SH-SY5Y (cell line): Measurements from ENCODE around the gene MICAL3.

Experiments used
- GATA2 ChIP-seq: IDR thresholded peaks from 2 replicates; pipeline ENCODE4 v1.6.1; 2011; ENCODE audit warnings: mild to moderate bottlenecking, low read depth, low read length
- GATA3 ChIP-seq: IDR thresholded peaks from 2 replicates; pipeline ENCODE4 v1.6.1; 2011; ENCODE audit warnings: low read depth, mild to moderate bottlenecking, low read length, moderate library complexity

MICAL3 gene, protein sequence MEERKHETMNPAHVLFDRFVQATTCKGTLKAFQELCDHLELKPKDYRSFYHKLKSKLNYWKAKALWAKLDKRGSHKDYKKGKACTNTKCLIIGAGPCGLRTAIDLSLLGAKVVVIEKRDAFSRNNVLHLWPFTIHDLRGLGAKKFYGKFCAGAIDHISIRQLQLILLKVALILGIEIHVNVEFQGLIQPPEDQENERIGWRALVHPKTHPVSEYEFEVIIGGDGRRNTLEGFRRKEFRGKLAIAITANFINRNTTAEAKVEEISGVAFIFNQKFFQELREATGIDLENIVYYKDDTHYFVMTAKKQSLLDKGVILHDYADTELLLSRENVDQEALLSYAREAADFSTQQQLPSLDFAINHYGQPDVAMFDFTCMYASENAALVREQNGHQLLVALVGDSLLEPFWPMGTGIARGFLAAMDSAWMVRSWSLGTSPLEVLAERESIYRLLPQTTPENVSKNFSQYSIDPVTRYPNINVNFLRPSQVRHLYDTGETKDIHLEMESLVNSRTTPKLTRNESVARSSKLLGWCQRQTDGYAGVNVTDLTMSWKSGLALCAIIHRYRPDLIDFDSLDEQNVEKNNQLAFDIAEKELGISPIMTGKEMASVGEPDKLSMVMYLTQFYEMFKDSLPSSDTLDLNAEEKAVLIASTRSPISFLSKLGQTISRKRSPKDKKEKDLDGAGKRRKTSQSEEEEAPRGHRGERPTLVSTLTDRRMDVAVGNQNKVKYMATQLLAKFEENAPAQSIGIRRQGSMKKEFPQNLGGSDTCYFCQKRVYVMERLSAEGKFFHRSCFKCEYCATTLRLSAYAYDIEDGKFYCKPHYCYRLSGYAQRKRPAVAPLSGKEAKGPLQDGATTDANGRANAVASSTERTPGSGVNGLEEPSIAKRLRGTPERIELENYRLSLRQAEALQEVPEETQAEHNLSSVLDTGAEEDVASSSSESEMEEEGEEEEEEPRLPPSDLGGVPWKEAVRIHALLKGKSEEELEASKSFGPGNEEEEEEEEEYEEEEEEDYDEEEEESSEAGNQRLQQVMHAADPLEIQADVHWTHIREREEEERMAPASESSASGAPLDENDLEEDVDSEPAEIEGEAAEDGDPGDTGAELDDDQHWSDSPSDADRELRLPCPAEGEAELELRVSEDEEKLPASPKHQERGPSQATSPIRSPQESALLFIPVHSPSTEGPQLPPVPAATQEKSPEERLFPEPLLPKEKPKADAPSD (N-terminal part only)

DNA sequence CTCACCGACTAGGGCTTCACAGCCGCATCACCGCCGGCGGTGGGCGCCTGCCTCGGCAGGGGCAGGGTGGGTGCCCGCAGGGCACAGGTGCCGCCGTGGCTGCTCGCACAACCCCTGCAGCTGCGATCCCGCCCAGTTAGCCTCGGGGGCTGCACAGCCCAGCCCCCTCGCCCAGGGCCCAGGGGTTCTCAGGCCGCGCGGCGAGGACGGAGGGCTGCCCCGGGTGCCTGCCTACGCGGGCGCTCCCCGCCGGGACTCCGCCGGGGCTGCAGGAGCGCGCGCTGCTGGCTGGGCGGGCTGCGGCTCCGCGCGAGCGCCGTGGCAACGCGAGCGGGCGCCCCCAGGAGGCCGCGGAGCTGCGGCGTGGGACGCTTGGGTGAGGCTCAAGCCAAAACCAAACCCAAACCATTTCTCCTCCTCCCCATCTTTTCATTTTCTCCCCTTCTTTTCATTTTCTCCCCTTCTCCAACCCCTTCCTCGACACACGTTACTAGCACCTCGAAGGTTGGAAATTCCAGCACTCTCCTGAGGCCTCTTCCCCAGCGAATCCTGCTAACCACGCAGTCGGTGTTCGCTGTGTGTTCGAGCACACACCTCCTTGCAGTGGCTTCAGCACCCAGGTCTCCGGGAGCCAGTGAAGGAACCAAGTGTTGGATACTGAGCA lies at the start of gene MICAL3:
TSS of gene MICAL3 (minus strand) at position 286 of the 664 bp plus-strand sequence. CDS start 117,749 bp downstream, outside the sequence.
- TF ChIP-seq GATA3 = no peak
- TF ChIP-seq GATA2 = no peak

DNA sequence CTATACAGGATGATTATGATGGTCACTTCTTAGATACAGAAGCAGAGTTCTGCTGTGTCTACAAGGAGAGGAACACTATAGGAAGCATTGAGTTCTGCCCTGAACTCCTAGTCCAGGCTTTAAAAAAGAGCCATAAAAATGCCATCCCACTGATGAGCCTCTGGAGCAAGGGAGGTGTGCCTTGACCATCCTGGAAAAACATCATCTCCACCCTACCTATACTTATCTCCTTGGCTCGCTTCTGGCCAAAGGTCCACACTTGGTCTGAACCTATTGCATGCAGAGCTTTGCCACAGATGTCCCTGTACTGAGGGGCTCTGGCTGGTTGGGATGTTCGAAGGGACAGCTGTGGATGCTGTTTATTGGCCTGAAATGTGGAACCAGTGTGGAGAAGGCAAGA lies 49.1 kb upstream of the MICAL3 start:
- TF ChIP-seq GATA2 (no peak), GATA3 (no peak)

DNA sequence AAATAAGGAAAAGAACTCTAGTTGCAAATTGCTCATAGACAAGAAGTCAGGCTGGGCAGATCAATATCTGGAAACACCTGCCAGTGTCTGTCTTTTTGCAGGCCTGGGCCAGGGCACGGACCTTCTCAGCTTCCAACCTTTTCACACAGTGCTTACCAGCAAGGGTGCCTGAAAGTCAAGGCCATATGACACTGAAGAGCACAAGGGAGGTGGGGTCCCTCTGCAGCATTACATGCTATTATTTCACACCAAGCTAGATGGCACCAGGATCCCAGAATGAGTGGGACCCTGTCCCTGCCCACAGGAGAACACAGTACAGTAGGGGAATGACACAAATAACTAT lies 47.6 kb upstream of the MICAL3 start:
- TF ChIP-seq GATA3 (no peak), GATA2 (no peak)

DNA sequence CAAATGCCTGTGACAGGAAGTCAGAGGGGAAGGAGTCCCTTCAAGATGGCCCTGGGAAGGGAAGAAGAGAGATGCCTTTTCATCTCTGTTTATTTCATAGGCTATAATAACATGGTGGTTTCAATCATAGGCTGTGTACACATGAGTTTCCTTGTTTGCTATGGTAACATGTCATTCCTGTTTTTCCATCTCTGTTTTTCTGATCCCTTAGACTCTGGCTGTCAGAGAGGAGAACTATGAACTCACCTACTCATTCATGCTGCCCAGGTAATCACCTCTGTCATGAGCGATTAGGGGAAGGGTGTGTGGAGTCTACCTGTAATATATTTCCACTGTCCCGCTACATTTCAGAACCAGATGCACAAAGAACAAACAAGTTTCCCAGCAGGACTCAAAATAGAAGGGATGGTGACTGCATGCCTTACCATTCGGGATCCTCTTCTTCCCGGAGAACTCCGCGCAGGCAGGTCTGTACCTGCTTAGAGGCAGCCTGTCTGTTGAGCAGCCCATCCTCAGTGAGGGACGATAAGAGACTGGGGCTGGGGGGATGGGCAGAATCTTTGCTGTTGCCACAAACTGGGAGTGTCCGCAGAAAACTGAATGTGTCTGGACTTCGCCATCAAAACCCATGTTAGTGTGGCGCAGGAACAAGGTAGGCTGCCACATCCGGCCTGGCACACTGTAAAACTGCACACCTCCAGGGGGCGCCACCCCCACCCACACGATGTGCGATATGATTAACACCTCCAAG lies 46.4 kb upstream of the MICAL3 start:
- TF ChIP-seq GATA2 = no peak

DNA sequence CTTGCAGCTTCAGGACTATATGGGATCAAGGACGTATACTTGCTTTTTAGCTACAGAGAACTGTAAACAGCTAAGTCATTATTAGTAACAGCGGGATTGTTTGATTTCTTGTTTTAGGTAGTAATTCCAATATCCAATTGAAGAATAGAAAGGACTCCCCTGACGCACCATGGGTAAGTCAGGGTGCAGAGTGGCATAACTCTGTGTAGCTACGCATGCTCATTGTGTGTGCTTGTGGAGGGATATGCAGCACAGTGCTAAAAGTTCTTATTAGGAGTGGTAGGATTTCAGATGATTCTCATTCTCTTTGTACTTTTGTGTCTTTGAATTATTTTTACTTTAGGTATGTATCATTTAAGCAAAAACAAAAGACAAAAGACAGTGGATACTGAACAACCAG lies 45.7 kb upstream of the MICAL3 start:
- TF ChIP-seq GATA3 (no peak), GATA2 (no peak)

DNA sequence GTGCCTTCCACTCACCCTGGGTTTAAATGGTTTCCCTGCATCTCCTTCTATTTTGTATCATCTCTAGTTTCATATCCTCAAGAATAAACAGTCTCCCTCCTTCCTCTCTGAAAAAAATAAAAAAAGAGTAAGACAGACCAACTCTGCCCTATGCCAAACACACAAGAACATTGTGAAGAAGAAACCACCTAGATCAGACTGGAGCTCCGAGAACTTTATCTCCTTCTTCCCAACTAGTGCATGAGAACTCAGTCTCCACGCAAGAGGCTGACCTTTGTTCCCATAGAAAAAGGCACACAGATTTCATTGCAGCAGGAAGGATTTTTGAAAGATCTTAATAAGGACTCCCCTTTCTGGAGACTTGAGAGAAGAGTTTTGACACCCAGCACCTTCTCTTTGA lies 44.7 kb upstream of the MICAL3 start:
- TF ChIP-seq GATA3 = no peak
- no peak for TF ChIP-seq GATA2

DNA sequence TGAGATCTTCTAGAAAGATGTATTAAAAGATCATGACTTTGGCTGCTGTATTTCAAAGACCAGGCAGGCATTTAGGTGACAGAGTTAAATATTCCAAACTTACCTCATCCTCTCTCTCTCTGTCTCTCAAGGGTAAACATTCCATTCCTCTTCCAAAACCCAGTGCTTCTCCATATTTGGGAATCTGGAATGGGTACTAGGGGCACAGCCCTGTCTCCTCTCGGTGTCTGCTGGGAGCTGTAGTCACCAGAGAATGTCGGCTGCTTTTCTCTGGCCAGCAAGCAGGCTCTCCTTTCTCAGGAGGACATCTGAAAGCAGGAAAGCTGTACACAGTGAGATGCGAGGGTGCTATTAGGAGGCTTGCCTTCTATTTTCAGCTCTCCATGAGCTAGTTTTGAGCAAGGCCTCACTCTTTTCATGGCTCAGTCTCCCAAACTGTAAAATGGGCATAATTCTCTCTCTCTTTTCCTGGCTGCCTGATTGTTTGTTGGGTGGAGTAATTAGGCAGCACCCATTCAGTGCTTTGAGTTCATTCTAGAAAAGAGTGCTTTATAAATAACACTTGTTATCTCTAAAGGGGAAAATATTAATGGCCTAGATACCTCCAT lies 44.1 kb upstream of the MICAL3 start:
- no peak for TF ChIP-seq GATA3
- no peak for TF ChIP-seq GATA2

DNA sequence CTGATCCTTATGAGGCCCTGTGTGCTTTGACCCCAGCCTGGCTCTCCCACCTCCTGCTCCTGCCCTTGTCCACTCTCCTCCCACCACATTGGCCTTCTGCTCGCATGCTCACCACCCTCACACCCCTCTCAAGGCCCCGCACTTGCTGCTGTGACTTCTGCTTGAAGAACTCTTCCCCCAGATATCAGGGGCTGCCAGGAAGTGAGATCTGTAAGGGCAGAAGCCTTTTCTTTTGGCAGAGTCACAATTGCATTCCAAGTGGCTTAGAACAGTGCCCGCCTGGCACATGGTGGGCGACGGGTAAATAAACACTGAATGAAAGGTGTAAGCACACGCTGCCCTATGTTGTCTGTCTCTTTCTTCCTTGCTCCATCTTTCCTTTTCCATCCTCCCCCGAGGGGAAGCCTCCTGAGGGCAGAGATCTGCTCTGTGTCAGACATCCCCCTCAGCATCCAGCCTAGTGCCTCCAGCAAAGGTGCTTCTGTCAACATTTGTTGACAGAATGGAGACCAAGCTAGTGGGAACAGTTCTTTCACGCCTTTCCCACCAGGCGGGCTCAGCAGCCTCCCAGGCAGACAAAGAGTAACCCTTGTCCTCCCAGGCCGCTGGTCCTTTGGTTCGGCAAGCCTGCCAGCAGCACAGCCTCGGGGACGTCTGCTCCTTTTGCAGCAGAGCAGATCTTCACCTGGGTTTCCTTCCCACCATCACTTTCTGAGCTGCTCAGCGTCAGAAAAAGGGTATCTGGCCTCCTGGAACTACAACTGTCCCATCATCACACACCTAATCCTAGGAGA lies 43.4 kb upstream of the MICAL3 start:
- no peak for TF ChIP-seq GATA3

DNA sequence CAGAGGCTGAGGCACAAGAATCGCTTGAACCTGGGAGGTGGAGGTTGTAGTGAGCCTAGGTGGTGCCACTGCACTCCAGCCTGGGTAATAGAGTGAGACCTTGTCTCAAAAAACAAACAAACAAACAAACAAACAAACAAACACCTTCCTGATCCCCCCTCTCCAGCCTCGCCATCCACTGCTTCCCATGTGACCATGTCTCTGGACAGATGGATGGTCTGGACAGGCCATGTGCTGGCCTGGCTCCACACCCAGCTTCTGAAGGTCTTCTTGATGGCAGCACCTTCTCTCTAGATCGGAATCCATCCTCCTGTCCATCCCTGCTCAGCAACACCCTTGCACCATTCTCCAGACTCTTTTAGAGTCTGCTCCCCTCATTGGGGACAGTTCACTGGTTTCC lies 42.8 kb upstream of the MICAL3 start:
- no peak for TF ChIP-seq GATA2

DNA sequence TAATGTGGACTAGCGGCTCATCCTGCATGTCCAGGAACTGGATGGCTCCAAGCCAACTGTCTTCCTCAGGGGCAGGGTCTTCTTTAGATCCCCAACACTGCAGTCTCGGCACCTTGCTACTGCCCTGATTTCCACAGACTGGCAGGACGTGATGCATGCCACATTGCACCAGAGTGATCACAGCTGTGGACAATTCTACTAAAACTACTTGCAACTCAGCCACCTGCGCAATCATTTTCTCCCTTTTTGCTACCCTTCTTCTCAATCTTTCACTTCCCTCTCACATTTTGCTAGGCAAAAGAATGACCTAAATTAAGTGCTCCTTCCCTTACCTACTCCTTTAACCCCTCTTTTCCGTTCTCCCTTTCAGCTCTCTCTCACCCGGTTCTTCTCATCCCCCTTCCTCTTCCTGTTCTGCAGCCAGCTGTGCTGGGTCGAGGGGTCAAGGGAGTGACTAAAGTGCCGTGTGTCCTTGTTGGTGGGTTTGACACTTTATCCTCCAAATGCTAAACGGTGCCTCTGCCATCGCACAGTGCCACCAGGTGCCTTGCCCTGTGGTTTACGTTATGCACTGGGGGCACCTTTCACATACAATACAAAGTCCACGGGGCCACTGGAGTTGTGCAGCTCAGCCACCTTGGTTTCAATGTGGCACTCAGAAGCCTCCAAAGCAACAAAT lies 42.0 kb upstream of the MICAL3 start:
- no peak for TF ChIP-seq GATA2
- TF ChIP-seq GATA3 = no peak

DNA sequence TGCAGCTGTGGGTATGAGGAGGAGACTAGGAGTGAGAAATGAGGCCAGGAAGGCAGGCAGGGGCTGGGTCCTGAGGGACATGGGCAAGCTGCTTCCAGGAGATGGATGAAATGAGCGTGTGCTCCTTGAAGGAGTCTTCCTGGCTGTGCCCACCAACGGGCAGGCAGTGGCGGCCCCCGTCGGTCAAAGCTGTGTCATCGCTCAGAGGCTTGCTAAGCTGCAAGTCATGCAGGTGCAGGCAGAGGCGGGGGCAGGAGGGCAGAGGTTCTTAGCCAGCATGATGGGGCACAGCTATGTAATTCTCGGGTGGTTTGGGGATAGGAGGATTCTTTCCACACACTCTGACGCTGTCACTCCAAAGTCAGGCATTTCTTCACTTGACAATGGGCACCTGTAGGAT lies 40.9 kb upstream of the MICAL3 start:
- TF ChIP-seq GATA3 (no peak), GATA2 (no peak)

DNA sequence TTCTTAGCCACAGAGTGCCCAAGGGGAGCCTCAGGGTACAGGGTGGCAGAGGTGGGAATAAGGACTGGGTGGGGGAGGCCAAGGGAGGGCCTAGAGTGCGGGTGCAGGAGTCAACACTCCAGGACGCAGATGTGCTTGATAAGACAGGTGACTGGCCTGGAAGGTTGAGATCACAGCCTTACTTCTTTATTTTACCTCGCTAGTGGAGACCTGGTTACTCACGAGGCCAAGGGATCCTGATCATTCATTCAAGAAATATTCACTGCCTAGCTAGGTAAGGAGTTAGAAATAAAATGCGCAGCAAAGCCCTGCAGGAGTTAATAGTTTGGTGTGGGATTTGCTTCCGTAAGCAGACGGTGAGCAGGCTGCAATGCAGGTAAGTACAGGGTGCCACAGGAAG lies 40.3 kb upstream of the MICAL3 start:
- TF ChIP-seq GATA3 (no peak), GATA2 (no peak)
